Measurements from ENCODE around the gene LUC7L3. TPM values are rescaled to one million over a fixed set of nuclear protein-coding genes. Genes with fewer than 3 reads are reported as not detected.
A peak's percentile ranks its signal among the peaks of the same experiment; 100 is the strongest.

Gene LUC7L3
- total and polyA plus RNA-seq, 2 of the 13 experiments (the other 11 are each of a cell fraction or from before 2014, with no cell fraction given) = 108 to 120 TPM

- TF ChIP-seq ZNF546 (CRISPR knock-in tag; conservative IDR thresholded peaks at IDR 0.05) = 0 out of 2 replicates have a peak, but pooled peaks have one; percentile 7
- TF ChIP-seq, protein P1, sequence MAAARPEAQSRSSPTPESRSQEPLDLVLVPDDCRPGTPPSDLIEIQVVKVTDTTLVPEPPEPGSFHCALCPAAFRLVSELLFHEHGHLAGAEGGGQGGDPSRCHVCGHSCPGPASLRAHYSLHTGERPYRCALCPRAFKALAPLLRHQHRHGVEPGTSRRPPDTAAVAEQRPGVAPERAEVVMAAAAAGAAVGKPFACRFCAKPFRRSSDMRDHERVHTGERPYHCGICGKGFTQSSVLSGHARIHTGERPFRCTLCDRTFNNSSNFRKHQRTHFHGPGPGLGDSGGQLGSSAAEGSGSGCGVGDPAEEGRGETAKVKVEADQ (CRISPR knock-in tag; IDR thresholded peaks at IDR 0.05; ENCODE audit: borderline replicate concordance) = peak; percentile 51
- TF ChIP-seq ZNF891 (CRISPR knock-in tag; IDR thresholded peaks at IDR 0.05) = 0 out of 2 replicates have a peak, but pooled peaks have one; percentile 38
- no peak for TF ChIP-seq GTF3A (CRISPR knock-in tag; conservative IDR thresholded peaks at IDR 0.05)
- TF ChIP-seq ZNF724P (CRISPR knock-in tag; IDR thresholded peaks at IDR 0.05; ENCODE audit: borderline replicate concordance) = peak; percentile 82
- peak; percentile 37; the same call in 1 of the 2 replicates for TF ChIP-seq MTF2 (CRISPR knock-in tag; IDR thresholded peaks at IDR 0.05; ENCODE audit: borderline replicate concordance)
- TF ChIP-seq MXI1 (IDR thresholded peaks at IDR 0.05; ENCODE audit: borderline replicate concordance, low read depth, low read length) = 0 out of 3 replicates have a peak, but pooled peaks have one; percentile 13
- no peak for TF ChIP-seq EEA1 (CRISPR knock-in tag; IDR thresholded peaks at IDR 0.05; ENCODE audit: borderline replicate concordance)
- TF ChIP-seq MED13 (CRISPR knock-in tag; IDR thresholded peaks at IDR 0.05) = no peak
- TF ChIP-seq ZNF629 (CRISPR knock-in tag; conservative IDR thresholded peaks at IDR 0.05) = 0 out of 2 replicates have a peak, but pooled peaks have one; percentile 25
- peak; percentile 79; the same call in 1 of the 2 replicates for TF ChIP-seq ZNF160 (CRISPR knock-in tag; IDR thresholded peaks at IDR 0.05)
- TF ChIP-seq DBP (CRISPR knock-in tag; IDR thresholded peaks at IDR 0.05; ENCODE audit: not compliant biosample characterization) = no peak
- TF ChIP-seq ZNF816 (CRISPR knock-in tag; IDR thresholded peaks at IDR 0.05; ENCODE audit: borderline replicate concordance) = no peak
- no peak for TF ChIP-seq SUZ12 (IDR thresholded peaks at IDR 0.05; ENCODE audit: low read depth, low read length)
- peak; percentile 64; the same call in 1 of the 2 replicates for TF ChIP-seq ZNF44 (CRISPR knock-in tag; IDR thresholded peaks at IDR 0.05)
- TF ChIP-seq POLR2A (IDR thresholded peaks at IDR 0.05; ENCODE audit: insufficient read depth in 1 of 2, low read depth in 2 of 2, low read length in 2 of 2) = no peak
- TF ChIP-seq ZNF672 (CRISPR knock-in tag; IDR thresholded peaks at IDR 0.05) = no peak
- no peak for TF ChIP-seq PHF5A (CRISPR knock-in tag; IDR thresholded peaks at IDR 0.05; ENCODE audit: low read depth, unreplicated experiment)
- TF ChIP-seq ZNF619 (CRISPR knock-in tag; IDR thresholded peaks at IDR 0.05) = peak; percentile 64; the same call in 1 of the 2 replicates
- no peak for TF ChIP-seq ZBTB3 (CRISPR knock-in tag; IDR thresholded peaks at IDR 0.05; ENCODE audit: borderline replicate concordance, low read depth)
- TF ChIP-seq, protein P2, sequence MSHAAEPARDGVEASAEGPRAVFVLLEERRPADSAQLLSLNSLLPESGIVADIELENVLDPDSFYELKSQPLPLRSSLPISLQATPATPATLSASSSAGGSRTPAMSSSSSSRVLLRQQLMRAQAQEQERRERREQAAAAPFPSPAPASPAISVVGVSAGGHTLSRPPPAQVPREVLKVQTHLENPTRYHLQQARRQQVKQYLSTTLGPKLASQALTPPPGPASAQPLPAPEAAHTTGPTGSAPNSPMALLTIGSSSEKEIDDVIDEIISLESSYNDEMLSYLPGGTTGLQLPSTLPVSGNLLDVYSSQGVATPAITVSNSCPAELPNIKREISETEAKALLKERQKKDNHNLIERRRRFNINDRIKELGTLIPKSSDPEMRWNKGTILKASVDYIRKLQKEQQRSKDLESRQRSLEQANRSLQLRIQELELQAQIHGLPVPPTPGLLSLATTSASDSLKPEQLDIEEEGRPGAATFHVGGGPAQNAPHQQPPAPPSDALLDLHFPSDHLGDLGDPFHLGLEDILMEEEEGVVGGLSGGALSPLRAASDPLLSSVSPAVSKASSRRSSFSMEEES (CRISPR knock-in tag; IDR thresholded peaks at IDR 0.05) = no peak
- no peak for TF ChIP-seq ZNF7 (CRISPR knock-in tag; IDR thresholded peaks at IDR 0.05)
- TF ChIP-seq ZKSCAN5 (CRISPR knock-in tag; IDR thresholded peaks at IDR 0.05) = peak; percentile 57; the same call in 1 of the 2 replicates
- peak; percentile 27; the same call in 1 of the 2 replicates for TF ChIP-seq CERS6 (CRISPR knock-in tag; IDR thresholded peaks at IDR 0.05)
- TF ChIP-seq TRIM24 (CRISPR knock-in tag; IDR thresholded peaks at IDR 0.05) = no peak
- TF ChIP-seq ZNF317 (CRISPR knock-in tag; IDR thresholded peaks at IDR 0.05) = peak; percentile 13; the same call in 1 of the 2 replicates
- TF ChIP-seq SAP130 (CRISPR knock-in tag; IDR thresholded peaks at IDR 0.05; ENCODE audit: low read depth) = peak; percentile 36; the same call in 1 of the 2 replicates
- peak; percentile 33; the same call in 1 of the 2 replicates for TF ChIP-seq SIX4 (CRISPR knock-in tag; IDR thresholded peaks at IDR 0.05)
These were observed 32.0 kb upstream of the LUC7L3 start (continued) for GRCh38 chr17:50687200-50688066.
